ENCODE data around the gene EPSTI1. TPM values are rescaled to one million over a fixed set of nuclear protein-coding genes. Genes with fewer than 3 reads are reported as not detected.
"Not testable (repeated sequence)": the region's sequence is repeated elsewhere in the genome, so short reads cannot be mapped to it uniquely, and the experiment has no call there.

EPSTI1 gene
- polyA plus RNA-seq, 4 donors, result 10.6 to 15.4 (median 12.1) TPM

GRCh38 chr13:43006893-43007631 is 15.0 kb upstream of the EPSTI1 start:
- DNase-seq (ENCODE audit: low read depth in 4 of 4, low spot score in 2 of 4), result no peak

- no peak for DNase-seq (ENCODE audit: low read depth in 4 of 4, low spot score in 2 of 4)
Measured at GRCh38 chr13:43005460-43006236, 13.6 kb upstream of the EPSTI1 start.

- DNase-seq (ENCODE audit: low read depth in 4 of 4, low spot score in 2 of 4), result no peak
Measured at GRCh38 chr13:43003729-43004128, 11.7 kb upstream of the EPSTI1 start.

DNA sequence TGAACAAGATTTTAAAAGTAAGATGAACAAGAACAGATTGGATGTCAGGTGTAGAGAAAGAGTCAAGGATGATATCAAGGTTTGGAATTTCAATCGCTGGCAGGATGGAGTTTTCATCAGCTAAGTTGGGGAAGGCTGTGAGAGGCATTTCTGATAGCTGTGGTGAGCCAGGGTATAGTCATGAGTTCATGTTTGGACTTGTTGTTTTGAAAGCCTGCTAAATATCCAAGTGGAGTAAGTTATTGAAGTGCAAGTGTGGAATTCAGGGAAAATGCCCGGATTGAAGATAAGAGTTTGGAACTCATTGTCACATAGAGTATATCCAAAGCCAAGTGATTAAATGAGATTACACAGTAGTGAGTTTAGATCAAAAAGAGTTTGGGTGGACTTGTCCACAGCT is 11.0 kb upstream of the EPSTI1 start:
- DNase-seq (ENCODE audit: low read depth in 4 of 4, low spot score in 2 of 4), result no peak

GRCh38 chr13:43002021-43002420 is 10.0 kb upstream of the EPSTI1 start:
- no peak for DNase-seq (ENCODE audit: low read depth in 4 of 4, low spot score in 2 of 4)

- no peak for DNase-seq (ENCODE audit: low read depth in 4 of 4, low spot score in 2 of 4)
Measured at GRCh38 chr13:43000676-43001075, 8.6 kb upstream of the EPSTI1 start.

DNA sequence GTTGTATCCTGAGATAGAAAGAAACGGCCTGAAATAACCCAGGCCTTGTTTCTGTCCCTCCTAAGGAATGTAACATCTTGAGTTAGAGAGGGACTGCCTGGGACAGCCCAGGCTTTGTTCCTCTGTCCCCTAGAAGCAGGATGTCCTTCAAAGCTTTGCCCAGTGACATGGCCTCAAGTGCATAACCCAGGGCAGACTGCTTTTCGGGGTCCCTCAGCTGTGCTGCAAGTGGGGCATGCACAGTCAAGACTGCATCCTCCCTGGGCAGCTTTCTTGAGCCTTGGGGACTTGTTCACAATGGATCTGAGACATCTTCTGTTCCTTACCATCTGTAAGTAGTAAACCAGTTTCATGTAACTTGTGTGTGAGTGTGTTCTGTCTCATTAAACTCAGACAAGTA is 7.5 kb upstream of the EPSTI1 start:
- no peak for DNase-seq (ENCODE audit: low read depth in 4 of 4, low spot score in 2 of 4)

DNA sequence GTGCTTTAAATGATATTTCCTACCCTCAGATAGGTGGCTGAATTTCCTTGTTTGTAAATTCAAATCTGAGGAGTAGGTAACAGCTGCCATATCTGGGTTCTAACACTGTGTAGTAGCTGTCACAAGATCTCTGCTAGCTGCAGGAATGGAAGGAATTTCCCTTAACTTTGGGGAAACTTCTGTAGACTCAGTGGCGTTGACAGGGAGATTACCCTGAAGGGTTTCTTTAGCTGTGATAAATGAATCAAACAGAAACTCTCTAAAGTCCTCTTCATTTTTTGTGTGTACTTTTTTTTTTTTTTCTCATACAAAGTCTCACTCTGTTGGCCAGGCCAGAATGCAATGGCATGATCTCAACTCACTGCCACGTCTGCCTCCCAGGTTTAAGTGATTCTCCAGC is 5.3 kb upstream of the EPSTI1 start:
- no peak for DNase-seq (ENCODE audit: low read depth in 4 of 4, low spot score in 2 of 4)

DNA sequence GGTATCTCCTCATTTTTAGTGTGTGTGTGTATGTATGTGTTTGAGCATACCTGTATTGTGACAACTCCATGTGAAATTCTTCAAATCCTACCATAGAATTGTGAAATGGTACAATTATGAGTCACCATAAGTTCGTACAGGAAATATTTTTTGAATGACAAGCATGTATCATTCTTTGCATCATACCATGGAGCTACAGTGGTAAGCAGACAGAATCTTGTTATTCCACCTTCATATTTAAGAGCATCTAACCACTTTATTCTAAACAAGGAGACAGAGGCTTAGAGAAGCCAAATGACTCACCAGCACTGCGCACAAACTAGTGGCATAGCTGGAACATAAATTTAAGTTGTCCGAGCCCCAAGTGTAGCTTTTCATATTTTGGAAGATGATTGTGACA is 4.5 kb upstream of the EPSTI1 start:
- DNase-seq (ENCODE audit: low read depth in 4 of 4, low spot score in 2 of 4), result no peak

- no peak for DNase-seq (ENCODE audit: low read depth in 4 of 4, low spot score in 2 of 4)
Measured at GRCh38 chr13:42994878-42995277, 2.8 kb upstream of the EPSTI1 start.

DNA sequence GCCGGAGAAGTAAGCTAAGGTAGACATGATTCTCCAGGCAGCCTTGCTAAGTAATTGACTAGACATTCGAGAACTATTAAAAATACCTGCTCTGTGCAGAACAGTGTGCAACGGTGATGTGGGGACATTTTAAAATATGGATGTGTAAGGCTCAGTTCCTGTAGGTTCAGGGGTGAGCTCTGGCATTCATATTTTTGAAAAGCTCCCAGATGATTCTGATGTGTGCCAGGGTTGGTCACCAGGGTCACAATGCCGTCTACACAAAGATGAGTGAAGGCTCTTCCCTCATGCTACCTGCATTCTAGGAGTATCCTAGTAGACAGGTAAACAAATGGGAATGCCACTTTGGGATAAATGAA is 702 bp upstream of the EPSTI1 start:
- DNase-seq (ENCODE audit: low read depth in 4 of 4, low spot score in 2 of 4), result no peak

DNA sequence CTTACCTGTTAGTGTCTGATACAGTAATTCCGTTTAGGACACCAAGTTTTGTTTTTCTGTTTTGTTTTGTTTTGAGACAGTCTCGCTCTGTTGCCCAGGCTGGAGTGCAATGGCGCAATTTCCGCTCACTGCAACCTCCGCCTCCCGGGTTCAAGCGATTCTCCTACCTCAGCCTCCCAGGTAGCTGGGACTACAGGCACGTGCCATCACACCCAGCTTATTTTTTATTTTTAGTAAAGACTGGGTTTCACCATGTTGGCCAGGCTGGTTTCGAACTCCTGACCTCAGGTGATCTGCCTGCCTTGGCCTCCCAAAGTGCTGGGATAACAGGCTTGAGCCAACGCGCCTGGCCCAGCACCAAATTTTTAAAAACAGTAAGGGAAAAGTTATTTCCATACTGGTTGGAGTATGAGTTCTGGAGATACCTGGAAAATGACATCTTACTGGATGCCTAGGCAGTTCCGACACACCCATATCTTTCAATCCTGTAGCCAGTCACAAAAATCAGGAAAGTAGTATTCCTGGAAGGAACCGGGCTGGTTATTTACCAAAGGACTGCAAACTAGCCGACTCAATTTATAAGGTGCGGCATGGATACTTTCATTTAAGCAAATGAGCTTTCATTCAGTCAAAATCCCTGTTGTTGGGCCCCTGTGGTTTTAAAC is 676 bp downstream of the EPSTI1 start:
- DNase-seq (ENCODE audit: low read depth in 4 of 4, low spot score in 2 of 4), result not testable (repeated sequence)

- no peak for DNase-seq (ENCODE audit: low read depth in 4 of 4, low spot score in 2 of 4)
Measured at GRCh38 chr13:42990291-42991232, 1.5 kb downstream of the EPSTI1 start.

DNA sequence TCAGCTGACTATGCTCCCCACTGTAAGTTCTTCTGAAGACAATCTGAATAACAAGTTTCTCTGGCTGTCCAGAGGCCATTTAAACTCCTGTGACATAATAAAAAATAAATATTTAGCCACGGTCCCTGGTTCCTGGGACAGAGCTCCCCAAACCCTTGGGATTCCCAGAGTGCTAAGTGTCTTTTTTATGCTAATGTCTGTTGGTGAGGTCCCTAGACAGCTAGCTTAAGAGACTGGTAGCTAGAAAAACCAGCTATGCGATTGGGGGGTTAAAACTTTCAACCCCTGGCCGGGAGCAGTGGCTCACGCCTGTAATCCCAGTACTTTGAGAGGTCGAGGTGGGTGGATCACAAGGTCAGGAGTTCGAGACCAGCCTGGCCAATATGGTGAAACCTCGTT is 5.9 kb downstream of the EPSTI1 start:
- DNase-seq (ENCODE audit: low read depth in 4 of 4, low spot score in 2 of 4), result no peak

- no peak for DNase-seq (ENCODE audit: low read depth in 4 of 4, low spot score in 2 of 4)
Measured at GRCh38 chr13:42985312-42986175, 6.5 kb downstream of the EPSTI1 start.

DNA sequence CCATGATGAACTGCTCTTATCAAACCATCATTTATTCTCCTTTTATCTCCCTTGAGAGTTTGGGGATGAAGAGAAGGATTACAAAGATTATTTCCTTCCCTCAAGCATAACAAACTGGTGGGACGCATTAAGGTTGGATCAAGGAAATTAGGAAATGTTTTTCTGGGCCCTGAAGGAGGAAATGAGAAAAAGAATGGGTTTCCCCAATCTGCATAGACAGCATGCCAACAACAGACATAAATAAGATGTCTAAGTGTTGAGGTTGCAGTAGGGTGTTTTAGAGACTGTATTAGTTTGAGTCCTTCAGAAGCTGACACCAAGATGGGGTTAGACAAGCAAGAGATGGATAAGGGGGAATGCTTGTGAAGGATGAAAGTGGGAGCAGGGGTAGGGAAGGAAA is 7.3 kb downstream of the EPSTI1 start:
- no peak for DNase-seq (ENCODE audit: low read depth in 4 of 4, low spot score in 2 of 4)

- DNase-seq (ENCODE audit: low read depth in 4 of 4, low spot score in 2 of 4), result no peak
Measured at GRCh38 chr13:42984026-42984425, 8.0 kb downstream of the EPSTI1 start.

- no peak for DNase-seq (ENCODE audit: low read depth in 4 of 4, low spot score in 2 of 4)
Measured at GRCh38 chr13:42981853-42982252, 10.2 kb downstream of the EPSTI1 start.

DNA sequence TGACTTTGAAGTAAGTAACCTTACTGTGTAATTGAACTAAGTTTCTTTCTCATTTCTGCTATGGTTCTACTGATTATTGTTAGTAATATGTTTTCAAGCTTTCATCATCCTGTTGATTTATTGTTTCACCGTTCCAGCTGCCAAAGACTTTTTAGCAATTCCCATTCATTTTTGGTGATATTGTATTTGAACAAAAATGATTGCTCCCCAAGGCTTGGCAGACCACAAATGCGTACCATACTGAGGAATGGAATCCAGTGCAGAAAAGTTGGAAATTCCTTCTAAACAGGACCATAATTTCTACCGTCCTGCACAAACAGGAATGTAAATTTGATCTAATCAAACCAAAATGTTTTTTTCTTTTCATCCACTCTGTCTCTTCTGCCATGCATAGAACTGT is 10.7 kb downstream of the EPSTI1 start:
- DNase-seq (ENCODE audit: low read depth in 4 of 4, low spot score in 2 of 4), result no peak

- DNase-seq (ENCODE audit: low read depth in 4 of 4, low spot score in 2 of 4), result no peak
Measured at GRCh38 chr13:42977219-42977659, 14.8 kb downstream of the EPSTI1 start.

Measured in left renal cortex interstitium (tissue), 4 donors.